ENCODE data around the gene TTLL13. TPM values are rescaled to one million over a fixed set of nuclear protein-coding genes. Genes with fewer than 3 reads are reported as not detected.
"Not testable (repeated sequence)": the region's sequence is repeated elsewhere in the genome, so short reads cannot be mapped to it uniquely, and the experiment has no call there.

The TTLL13 gene
- total RNA-seq, 1 donor = under 0.01 TPM

DNA sequence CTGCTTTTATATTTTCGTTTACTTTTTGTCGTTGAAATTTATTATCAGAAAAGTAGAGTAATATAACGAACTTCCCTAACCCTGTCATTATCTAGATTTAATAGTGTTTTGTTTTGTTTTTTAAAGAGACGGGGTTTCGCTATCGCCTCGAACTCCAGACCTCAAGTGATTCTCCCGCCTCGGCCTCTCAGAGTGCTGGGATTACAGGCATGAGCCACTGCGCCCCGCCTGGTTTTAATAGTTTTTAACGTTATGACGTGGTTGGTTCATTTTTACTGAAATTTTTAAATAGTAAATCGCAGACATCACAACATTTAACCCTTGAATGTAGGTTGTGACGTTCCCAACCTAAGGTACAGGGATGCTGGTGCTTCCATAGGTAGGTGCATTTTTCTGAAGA lies 17.1 kb downstream of the TTLL13 start:
- TF ChIP-seq, protein P1, sequence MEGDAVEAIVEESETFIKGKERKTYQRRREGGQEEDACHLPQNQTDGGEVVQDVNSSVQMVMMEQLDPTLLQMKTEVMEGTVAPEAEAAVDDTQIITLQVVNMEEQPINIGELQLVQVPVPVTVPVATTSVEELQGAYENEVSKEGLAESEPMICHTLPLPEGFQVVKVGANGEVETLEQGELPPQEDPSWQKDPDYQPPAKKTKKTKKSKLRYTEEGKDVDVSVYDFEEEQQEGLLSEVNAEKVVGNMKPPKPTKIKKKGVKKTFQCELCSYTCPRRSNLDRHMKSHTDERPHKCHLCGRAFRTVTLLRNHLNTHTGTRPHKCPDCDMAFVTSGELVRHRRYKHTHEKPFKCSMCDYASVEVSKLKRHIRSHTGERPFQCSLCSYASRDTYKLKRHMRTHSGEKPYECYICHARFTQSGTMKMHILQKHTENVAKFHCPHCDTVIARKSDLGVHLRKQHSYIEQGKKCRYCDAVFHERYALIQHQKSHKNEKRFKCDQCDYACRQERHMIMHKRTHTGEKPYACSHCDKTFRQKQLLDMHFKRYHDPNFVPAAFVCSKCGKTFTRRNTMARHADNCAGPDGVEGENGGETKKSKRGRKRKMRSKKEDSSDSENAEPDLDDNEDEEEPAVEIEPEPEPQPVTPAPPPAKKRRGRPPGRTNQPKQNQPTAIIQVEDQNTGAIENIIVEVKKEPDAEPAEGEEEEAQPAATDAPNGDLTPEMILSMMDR (IDR thresholded peaks at IDR 0.05; ENCODE audit: insufficient read depth, low read depth, low read length) = no peak
- DNase-seq (ENCODE audit: low read depth) = peak; percentile 44
- H3K4me3 ChIP-seq (ENCODE audit: low read depth, low read length) = peak overlapping the region; percentile 93

DNA sequence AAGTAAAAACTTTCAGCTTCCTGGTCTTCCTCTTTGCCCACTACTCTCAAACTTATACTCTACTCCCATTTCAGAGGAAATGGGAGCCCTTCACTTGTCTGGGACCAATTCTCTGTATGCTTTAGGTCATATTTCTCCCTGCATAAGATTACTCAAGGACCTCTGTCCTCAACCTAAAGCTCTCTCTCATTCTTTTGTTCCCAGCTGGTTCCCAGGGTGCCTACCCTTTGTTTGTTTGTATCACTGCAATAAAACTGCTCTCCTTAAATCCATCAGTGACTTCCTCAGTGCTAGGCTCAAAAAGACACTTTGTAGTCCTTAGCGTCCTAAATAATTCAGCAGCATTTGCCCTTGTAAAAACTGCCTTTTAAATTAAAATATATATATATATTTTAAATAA lies 19.1 kb downstream of the TTLL13 start:
- H3K4me3 ChIP-seq (ENCODE audit: low read depth, low read length) = no peak overlapping the region
- TF ChIP-seq, protein P1 (IDR thresholded peaks at IDR 0.05; ENCODE audit: insufficient read depth, low read depth, low read length) = no peak
- DNase-seq (ENCODE audit: low read depth) = no peak

DNA sequence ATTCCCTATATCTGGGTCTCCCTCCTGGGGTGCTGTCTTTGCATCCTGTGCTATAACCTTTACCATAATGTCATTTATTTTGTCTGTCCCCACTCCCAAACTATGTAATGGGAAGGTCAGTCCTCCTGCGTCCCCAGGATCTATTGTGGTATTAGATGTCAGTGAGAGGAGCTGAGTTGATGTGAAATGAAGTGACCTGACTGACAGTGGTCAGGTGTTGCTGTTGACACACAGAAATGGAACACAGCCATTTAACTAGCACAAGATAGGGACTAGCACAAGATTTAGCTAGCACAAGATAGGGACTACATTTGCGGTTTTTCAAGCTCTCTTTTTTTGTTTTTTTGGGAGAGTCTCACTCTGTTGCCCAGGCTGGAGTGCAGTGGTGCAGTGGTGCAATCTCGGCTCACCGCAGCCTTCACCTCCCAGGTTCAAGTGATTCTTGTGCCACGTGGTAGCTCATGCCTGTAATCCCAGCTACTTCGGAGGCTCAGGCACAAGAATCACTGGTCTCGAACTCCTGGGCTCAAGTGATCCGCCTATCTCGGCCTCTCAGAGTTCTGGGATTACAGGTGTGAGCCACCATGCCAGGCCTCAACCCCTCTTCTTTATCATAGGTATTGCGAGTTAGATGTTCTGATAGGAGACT lies 21.3 kb downstream of the TTLL13 start:
- TF ChIP-seq, protein P1 (IDR thresholded peaks at IDR 0.05; ENCODE audit: insufficient read depth, low read depth, low read length) = no peak
- no peak for DNase-seq (ENCODE audit: low read depth)
- no peak overlapping the region for H3K4me3 ChIP-seq (ENCODE audit: low read depth, low read length)

DNA sequence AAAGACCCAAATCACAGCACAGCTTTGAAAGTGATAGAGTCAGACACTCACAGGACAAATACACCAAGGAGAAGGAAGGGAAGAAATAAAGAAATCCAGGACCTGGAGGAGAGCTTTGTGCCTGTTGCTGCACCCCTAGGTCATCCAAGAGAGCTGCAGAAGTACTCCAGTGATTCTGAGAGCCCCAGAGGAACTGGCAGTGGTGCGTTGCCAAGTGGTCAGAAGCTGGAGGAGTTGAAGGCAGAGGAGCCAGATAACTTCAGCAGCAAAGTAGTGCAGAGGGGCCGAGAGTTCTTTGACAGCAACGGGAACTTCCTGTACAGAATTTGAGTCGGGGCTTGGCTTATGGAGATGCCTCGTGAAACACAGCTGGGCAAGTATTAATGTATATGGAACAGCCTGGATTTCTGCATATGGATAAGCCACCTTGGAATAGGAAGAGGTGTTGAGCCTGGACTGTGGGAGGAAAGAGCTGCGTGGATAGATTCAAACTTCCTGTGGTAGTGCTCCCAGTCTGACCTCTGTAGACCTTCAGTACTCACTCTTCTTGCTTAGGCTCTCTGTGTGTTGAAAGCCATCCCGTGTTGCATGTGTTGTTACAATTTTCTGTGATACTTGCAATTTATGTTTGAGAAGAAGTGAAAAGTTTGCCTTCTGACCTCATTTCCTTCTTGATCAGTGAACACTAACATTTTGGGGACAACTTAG lies 22.3 kb downstream of the TTLL13 start:
- TF ChIP-seq, protein P1 (IDR thresholded peaks at IDR 0.05; ENCODE audit: insufficient read depth, low read depth, low read length) = no peak
- H3K4me3 ChIP-seq (ENCODE audit: low read depth, low read length) = no peak overlapping the region
- no peak for DNase-seq (ENCODE audit: low read depth)

DNA sequence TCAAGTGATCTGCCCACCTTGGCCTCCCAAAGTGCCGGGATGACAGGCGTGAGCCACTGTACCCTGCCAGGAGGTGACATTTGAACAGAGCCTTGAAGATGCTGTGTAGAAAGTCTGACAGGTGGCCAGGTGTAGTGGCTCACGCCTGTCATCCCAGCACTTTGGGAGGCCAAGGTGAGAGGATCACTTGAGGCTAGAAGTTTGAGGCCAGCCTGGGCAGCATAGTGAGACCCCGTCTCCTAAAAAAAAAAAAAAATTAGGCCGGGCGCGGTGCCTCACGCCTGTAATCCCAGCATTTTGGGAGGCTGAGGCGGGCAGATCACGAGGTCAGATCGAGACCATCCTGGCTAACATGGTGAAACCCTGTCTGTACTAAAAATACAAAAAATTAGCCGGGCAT lies 29.1 kb downstream of the TTLL13 start:
- H3K4me3 ChIP-seq (ENCODE audit: low read depth, low read length); DNase-seq (ENCODE audit: low read depth): not testable (repeated sequence)

DNA sequence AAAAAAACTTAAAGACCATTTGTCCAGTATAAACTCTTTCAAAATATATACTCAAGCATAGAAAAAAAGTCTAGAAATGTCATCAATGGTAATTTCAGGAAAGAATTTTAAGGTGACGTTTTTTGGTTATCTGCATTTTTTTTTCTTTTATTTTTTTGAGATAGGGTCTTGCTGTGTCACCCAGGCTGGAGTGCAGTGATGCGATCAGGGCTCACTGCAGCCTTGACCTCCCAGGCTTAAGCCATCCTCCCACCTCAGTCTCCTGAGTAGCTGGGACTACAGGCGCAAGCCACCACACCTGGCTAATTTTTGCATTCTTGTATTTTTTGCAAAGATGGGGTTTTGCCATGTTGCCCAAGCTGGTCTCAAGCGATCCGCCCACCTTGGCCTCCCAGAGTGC lies 31.4 kb downstream of the TTLL13 start:
- not testable (repeated sequence) for DNase-seq (ENCODE audit: low read depth)

DNA sequence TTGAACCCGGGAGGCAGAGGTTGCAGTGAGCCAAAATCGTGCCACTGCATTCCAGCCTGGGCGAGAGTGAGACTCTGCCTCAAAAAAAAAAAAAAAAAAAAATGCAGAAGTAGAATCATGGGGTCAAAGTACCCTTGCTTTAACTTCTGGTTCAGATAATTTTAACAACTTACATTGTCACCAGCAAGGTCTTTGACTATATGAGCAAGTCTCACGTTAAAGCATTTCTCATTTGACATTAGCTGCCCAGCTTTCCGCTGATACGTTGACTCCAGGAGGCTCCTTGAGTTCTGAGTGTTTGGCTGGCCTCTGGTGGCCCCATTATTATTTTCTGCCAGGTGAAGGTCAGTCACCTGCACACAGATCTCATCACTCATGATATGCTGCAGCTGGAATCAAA lies 32.3 kb downstream of the TTLL13 start:
- H3K4me3 ChIP-seq (ENCODE audit: low read depth, low read length); DNase-seq (ENCODE audit: low read depth): not testable (repeated sequence)

More for the DNA sequence above, 31.4 kb downstream of the TTLL13 start:
- not testable (repeated sequence) for H3K4me3 ChIP-seq (ENCODE audit: low read depth, low read length)

DNA sequence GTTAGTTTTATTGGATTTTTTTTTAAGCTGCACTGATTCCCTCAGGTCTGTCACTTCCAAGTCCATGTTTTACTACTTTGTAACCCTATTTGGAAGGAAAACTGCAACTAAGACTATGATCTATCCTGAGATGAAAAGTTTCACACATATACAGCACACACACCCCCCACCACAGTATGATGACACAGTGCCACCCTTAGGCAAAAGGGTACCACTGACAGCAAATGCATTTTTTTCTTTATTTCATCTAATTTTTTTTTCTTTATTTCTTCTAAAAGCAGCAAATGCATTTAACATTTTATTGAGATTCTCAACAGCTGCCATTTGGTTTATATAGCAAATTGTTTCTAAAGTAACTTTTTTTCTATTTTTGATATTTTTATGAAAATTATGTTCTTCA lies 37.3 kb downstream of the TTLL13 start:
- TF ChIP-seq, protein P1 (IDR thresholded peaks at IDR 0.05; ENCODE audit: insufficient read depth, low read depth, low read length) = peak; percentile 44
- no peak overlapping the region for H3K4me3 ChIP-seq (ENCODE audit: low read depth, low read length)
- DNase-seq (ENCODE audit: low read depth) = peak; percentile 43

All from fibroblast of villous mesenchyme (primary cell).